Mesendoderm (in vitro differentiated cells): ENCODE data around the gene TOGARAM2.

Experiments used
- DNase-seq: peaks from one replicate; pipeline ENCODE4 v3.0.0; 2013
- H2AK5ac ChIP-seq: 2 replicates; pipeline ENCODE4 v1.6.1; 2013; ENCODE audit warnings: low read length, inconsistent platforms
- H2BK120ac ChIP-seq: 2 replicates; pipeline ENCODE4 v1.6.1; 2013; ENCODE audit warnings: low read depth, mild to moderate bottlenecking, low read length, moderate library complexity, mixed read lengths
- H2BK15ac ChIP-seq: replicated peaks from 2 replicates; pipeline ENCODE4 v1.6.1; 2013; ENCODE audit warnings: low read depth, mild to moderate bottlenecking, moderate library complexity
- H2BK5ac ChIP-seq: 2 replicates; pipeline ENCODE4 v1.6.1; 2013; ENCODE audit warnings: low read length, inconsistent platforms
- H3K18ac ChIP-seq: 2 replicates; pipeline ENCODE4 v1.6.1; 2013; ENCODE audit warnings: mild to moderate bottlenecking, low read length, mixed read lengths
- H3K23ac ChIP-seq: one replicate; pipeline ENCODE4 v1.6.1; 2013; ENCODE audit warnings: low read length
- H3K27ac ChIP-seq: 2 replicates; pipeline ENCODE4 v1.5.1; 2013; ENCODE audit warnings: low read depth, mild to moderate bottlenecking, inconsistent platforms, low read length, moderate library complexity
- H3K27me3 ChIP-seq: 2 replicates; pipeline ENCODE4 v1.6.1; 2013; ENCODE audit warnings: low read length, control low read depth, mild to moderate bottlenecking, inconsistent platforms; ENCODE audit not compliant: insufficient read depth, poor library complexity
- H3K36me3 ChIP-seq: 2 replicates; pipeline ENCODE4 v1.6.1; 2013; ENCODE audit warnings: low read length, inconsistent platforms; ENCODE audit not compliant: control insufficient read depth, insufficient read depth
- H3K4ac ChIP-seq: one replicate; pipeline ENCODE4 v1.6.1; 2013; ENCODE audit warnings: low read depth, mild to moderate bottlenecking, low read length, moderate library complexity
- H3K4me1 ChIP-seq: 2 replicates; pipeline ENCODE4 v1.6.1; 2013; ENCODE audit warnings: low read depth, low read length, inconsistent platforms; ENCODE audit not compliant: control insufficient read depth
- H3K4me2 ChIP-seq: 2 replicates; pipeline ENCODE4 v1.6.1; 2013; ENCODE audit warnings: low read length
- H3K4me3 ChIP-seq: 2 replicates; pipeline ENCODE4 v1.5.1; 2013; ENCODE audit warnings: mild to moderate bottlenecking, low read length
- H3K56ac ChIP-seq: one replicate; pipeline ENCODE4 v1.6.1; 2013; ENCODE audit warnings: low read length
- H3K79me1 ChIP-seq: 2 replicates; pipeline ENCODE4 v1.6.1; 2013; ENCODE audit warnings: low read length, inconsistent platforms
- H3K79me2 ChIP-seq: 2 replicates; pipeline ENCODE4 v1.6.1; 2013; ENCODE audit warnings: mild to moderate bottlenecking, low read length; ENCODE audit not compliant: control insufficient read depth, insufficient read depth
- H3K9ac ChIP-seq: 2 replicates; pipeline ENCODE4 v1.6.1; 2013; ENCODE audit warnings: low read length, inconsistent platforms
- H4K5ac ChIP-seq: one replicate; pipeline ENCODE4 v1.6.1; 2013; ENCODE audit warnings: low read length
- H4K8ac ChIP-seq: one replicate; pipeline ENCODE4 v1.6.1; 2013; ENCODE audit warnings: low read depth, mild to moderate bottlenecking, control low read depth, low read length, moderate library complexity
- WGBS: extraction: QIAGEN DNeasy Blood & Tissue Kit; methylation state at CpG from one replicate; pipeline ENCODE4 v1.1.7; 2013; ENCODE audit warnings: low lambda C conversion rate, missing lambda C conversion rate; ENCODE audit not compliant: insufficient coverage; ENCODE audit errors: extremely low coverage; 5-methylcytosine and 5-hydroxymethylcytosine counted together

Gene TOGARAM2

GRCh38 chr2:28993206-28993960 is 12.3 kb downstream of the TOGARAM2 start:
- no CpG with 5 or more reads among the region's 6 CpGs for WGBS
- Histone ChIP-seq H3K36me3 (no peaks in the 10 kb centered on the region), H2BK120ac (no peak overlapping the region), H3K4me3 (no peak overlapping the region), H3K56ac (no peak overlapping the region), H3K4me1 (peaks cover 2% of the 10 kb centered on the region), H3K18ac (no peak overlapping the region), H3K79me2 (no peaks in the 10 kb centered on the region), H3K23ac (no peak overlapping the region), H3K79me1 (no peaks in the 10 kb centered on the region), H2BK15ac (no peak overlapping the region), H3K27me3 (no peaks in the 10 kb centered on the region), H4K5ac (no peak overlapping the region), H3K4me2 (no peak overlapping the region), H3K9ac (no peak overlapping the region), H3K27ac (no peak overlapping the region), H2BK5ac (no peak overlapping the region), H2AK5ac (no peak overlapping the region), H4K8ac (no peak overlapping the region), H3K4ac (no peak overlapping the region)
- DNase-seq = no peak

GRCh38 chr2:28994074-28994473 is 13.0 kb downstream of the TOGARAM2 start:
- no peak overlapping the region for H3K4me2 ChIP-seq
- no CpG with 5 or more reads among the region's 10 CpGs for WGBS

GRCh38 chr2:28994679-28995078 is 13.6 kb downstream of the TOGARAM2 start:
- Histone ChIP-seq H3K18ac (no peak overlapping the region), H3K4me2 (no peak overlapping the region), H3K23ac (no peak overlapping the region), H4K5ac (no peak overlapping the region), H3K36me3 (no peaks in the 10 kb centered on the region), H2BK15ac (no peak overlapping the region), H2BK120ac (no peak overlapping the region), H3K4me3 (no peak overlapping the region), H3K9ac (no peak overlapping the region), H4K8ac (no peak overlapping the region), H3K79me1 (no peaks in the 10 kb centered on the region), H3K79me2 (no peaks in the 10 kb centered on the region), H3K4me1 (peaks cover 2% of the 10 kb centered on the region), H2AK5ac (no peak overlapping the region), H3K4ac (no peak overlapping the region), H3K27me3 (no peaks in the 10 kb centered on the region), H3K56ac (no peak overlapping the region), H3K27ac (no peak overlapping the region), H2BK5ac (no peak overlapping the region)
- DNase-seq = no peak
- WGBS = no CpG with 5 or more reads among the region's 7 CpGs

More at GRCh38 chr2:28994074-28994473, 13.0 kb downstream of the TOGARAM2 start:
- Histone ChIP-seq H3K79me2 (no peaks in the 10 kb centered on the region), H2AK5ac (no peak overlapping the region), H3K4me3 (no peak overlapping the region), H3K56ac (no peak overlapping the region), H4K8ac (no peak overlapping the region), H3K4me1 (peaks cover 2% of the 10 kb centered on the region), H3K23ac (no peak overlapping the region), H3K18ac (no peak overlapping the region), H3K36me3 (no peaks in the 10 kb centered on the region), H4K5ac (no peak overlapping the region), H3K27ac (no peak overlapping the region), H3K79me1 (no peaks in the 10 kb centered on the region), H3K9ac (no peak overlapping the region), H3K27me3 (no peaks in the 10 kb centered on the region), H2BK15ac (no peak overlapping the region), H2BK120ac (no peak overlapping the region), H2BK5ac (no peak overlapping the region), H3K4ac (no peak overlapping the region)
- DNase-seq = no peak

- H3K23ac ChIP-seq = no peak overlapping the region
- no peak overlapping the region for H2BK15ac ChIP-seq
- H4K8ac ChIP-seq = no peak overlapping the region
- H3K9ac ChIP-seq = no peak overlapping the region
- H2AK5ac ChIP-seq = no peak overlapping the region
- H3K4me3 ChIP-seq = no peak overlapping the region
- peaks cover 2% of the 10 kb centered on the region for H3K4me1 ChIP-seq
- H3K36me3 ChIP-seq = no peaks in the 10 kb centered on the region
- no peak overlapping the region for H3K4ac ChIP-seq
- H3K79me1 ChIP-seq = no peaks in the 10 kb centered on the region
- no peaks in the 10 kb centered on the region for H3K27me3 ChIP-seq
- no peaks in the 10 kb centered on the region for H3K79me2 ChIP-seq
- no peak overlapping the region for H2BK5ac ChIP-seq
- H3K4me2 ChIP-seq = no peak overlapping the region
- no CpG with 5 or more reads among the region's 6 CpGs for WGBS
- no peak for DNase-seq
- H3K56ac ChIP-seq = no peak overlapping the region
- H3K18ac ChIP-seq = no peak overlapping the region
- H3K27ac ChIP-seq = no peak overlapping the region
- no peak overlapping the region for H4K5ac ChIP-seq
- H2BK120ac ChIP-seq = no peak overlapping the region
Observed at GRCh38 chr2:28995765-28996750, 15.0 kb downstream of the TOGARAM2 start.

- Histone ChIP-seq H3K4ac (no peak overlapping the region), H3K79me1 (no peaks in the 10 kb centered on the region), H4K5ac (no peak overlapping the region), H2BK120ac (no peak overlapping the region), H2BK5ac (no peak overlapping the region), H2AK5ac (no peak overlapping the region), H3K18ac (no peak overlapping the region), H3K4me1 (peaks cover 2% of the 10 kb centered on the region), H4K8ac (no peak overlapping the region), H3K27ac (no peak overlapping the region), H3K36me3 (no peaks in the 10 kb centered on the region), H3K56ac (no peak overlapping the region), H3K9ac (no peak overlapping the region), H2BK15ac (no peak overlapping the region), H3K27me3 (no peaks in the 10 kb centered on the region), H3K23ac (no peak overlapping the region), H3K4me2 (no peak overlapping the region), H3K79me2 (no peaks in the 10 kb centered on the region), H3K4me3 (no peak overlapping the region)
- DNase-seq = no peak
- no CpG with 5 or more reads among the region's 12 CpGs for WGBS
Observed at GRCh38 chr2:28997237-28997846, 16.2 kb downstream of the TOGARAM2 start.
